ENCODE data around the gene KAZN.

Gene KAZN

GRCh38 chr1:14667651-14667984 lies 69.1 kb downstream of the KAZN start:
- no peak overlapping the region for H3K4me3 ChIP-seq (ENCODE audit: low read depth, low read length)

- no peak overlapping the region for H3K4me3 ChIP-seq (ENCODE audit: low read depth, low read length)
Measured at GRCh38 chr1:14668538-14668937, 70.1 kb downstream of the KAZN start.

GRCh38 chr1:14672005-14672404 lies 73.5 kb downstream of the KAZN start:
- no peak overlapping the region for H3K4me3 ChIP-seq (ENCODE audit: low read depth, low read length)

GRCh38 chr1:14674030-14674429 lies 75.5 kb downstream of the KAZN start:
- H3K4me3 ChIP-seq (ENCODE audit: low read depth, low read length): no peak overlapping the region

- H3K4me3 ChIP-seq (ENCODE audit: low read depth, low read length): no peak overlapping the region
Measured at GRCh38 chr1:14676400-14676799, 77.9 kb downstream of the KAZN start.

- no peak overlapping the region for H3K4me3 ChIP-seq (ENCODE audit: low read depth, low read length)
Measured at GRCh38 chr1:14677292-14677971, 78.9 kb downstream of the KAZN start.

- no peak overlapping the region for H3K4me3 ChIP-seq (ENCODE audit: low read depth, low read length)
Measured at GRCh38 chr1:14678011-14678638, 79.6 kb downstream of the KAZN start.

- no peak overlapping the region for H3K4me3 ChIP-seq (ENCODE audit: low read depth, low read length)
Measured at GRCh38 chr1:14679027-14679688, 80.7 kb downstream of the KAZN start.

GRCh38 chr1:14681182-14681581 lies 82.7 kb downstream of the KAZN start:
- no peak overlapping the region for H3K4me3 ChIP-seq (ENCODE audit: low read depth, low read length)

GRCh38 chr1:14682941-14683621 lies 84.6 kb downstream of the KAZN start:
- no peak overlapping the region for H3K4me3 ChIP-seq (ENCODE audit: low read depth, low read length)

GRCh38 chr1:14685078-14685477 lies 86.6 kb downstream of the KAZN start:
- H3K4me3 ChIP-seq (ENCODE audit: low read depth, low read length): no peak overlapping the region

- no peak overlapping the region for H3K4me3 ChIP-seq (ENCODE audit: low read depth, low read length)
Measured at GRCh38 chr1:14686701-14687100, 88.2 kb downstream of the KAZN start.

- H3K4me3 ChIP-seq (ENCODE audit: low read depth, low read length): no peak overlapping the region
Measured at GRCh38 chr1:14687147-14687546, 88.7 kb downstream of the KAZN start.

- no peak overlapping the region for H3K4me3 ChIP-seq (ENCODE audit: low read depth, low read length)
Measured at GRCh38 chr1:14689996-14690615, 91.6 kb downstream of the KAZN start.

GRCh38 chr1:14693949-14694348 lies 95.5 kb downstream of the KAZN start:
- H3K4me3 ChIP-seq (ENCODE audit: low read depth, low read length): no peak overlapping the region

GRCh38 chr1:14694589-14694988 lies 96.1 kb downstream of the KAZN start:
- no peak overlapping the region for H3K4me3 ChIP-seq (ENCODE audit: low read depth, low read length)

GRCh38 chr1:14696761-14697160 lies 98.3 kb downstream of the KAZN start:
- no peak overlapping the region for H3K4me3 ChIP-seq (ENCODE audit: low read depth, low read length)

- H3K4me3 ChIP-seq (ENCODE audit: low read depth, low read length): no peak overlapping the region
Measured at GRCh38 chr1:14697353-14697752, 98.9 kb downstream of the KAZN start.

GRCh38 chr1:14698314-14698713 lies 99.8 kb downstream of the KAZN start:
- H3K4me3 ChIP-seq (ENCODE audit: low read depth, low read length): no peak overlapping the region

GRCh38 chr1:14699620-14700019 lies 101.1 kb downstream of the KAZN start:
- no peak overlapping the region for H3K4me3 ChIP-seq (ENCODE audit: low read depth, low read length)

- no peak overlapping the region for H3K4me3 ChIP-seq (ENCODE audit: low read depth, low read length)
Measured at GRCh38 chr1:14704846-14705245, 106.4 kb downstream of the KAZN start.
